ENCODE results near the gene F12.
A peak's percentile ranks its signal among the peaks of the same experiment; 100 is the strongest.

- TF ChIP-seq EZH2 (IDR thresholded peaks at IDR 0.05; ENCODE audit: borderline replicate concordance, low read depth, low read length, severe bottlenecking), result no peak
- TF ChIP-seq CTCF (IDR thresholded peaks at IDR 0.05; ENCODE audit: borderline replicate concordance, extremely low read depth, low read length, poor library complexity, severe bottlenecking), result peak; percentile 81
Observed at GRCh38 chr5:177368869-177369644, 40.3 kb downstream of the F12 start.
